ENCODE results near the gene SERPINA9. TPM values are rescaled to one million over a fixed set of nuclear protein-coding genes. Genes with fewer than 3 reads are reported as not detected.

Gene SERPINA9
- under 1 TPM in 1 of 4 donors, not detected in 3; 0.64 TPM for polyA plus RNA-seq
- long read RNA-seq, donor 1: 0 reads
- long read RNA-seq, donor 2: 0 reads
- long read RNA-seq, donor 3: 0 reads
- long read RNA-seq, donor 4: 0 reads
- long read RNA-seq, donor 5: 0 reads
- long read RNA-seq, donor 6: 0 reads
- long read RNA-seq, donor 7: 0 reads
- long read RNA-seq, donor 8: 0 reads
- long read RNA-seq, donor 9: 0 reads
- long read RNA-seq, donor 10: 0 reads

GRCh38 chr14:94476023-94476422 lies at the start of gene SERPINA9:
TSS of gene SERPINA9 (minus strand) at chr14:94476197. CDS start at chr14:94469840, 6,357 bp downstream.
- Histone ChIP-seq H3K27me3 (ENCODE audit: control insufficient read depth in 3 of 3, insufficient read depth in 3 of 3, low read length in 3 of 3) (no peaks in the 10 kb centered on the region), H3K9me3 (ENCODE audit: control insufficient read depth in 2 of 2, insufficient read depth in 1 of 2, low read depth in 1 of 2, low read length in 1 of 2) (peaks cover 0 to 13% of the 10 kb centered on the region in 2 donors), H3K4me1 (ENCODE audit: control insufficient read depth in 3 of 3, insufficient read depth in 2 of 3, low read depth in 1 of 3, low read length in 2 of 3) (no peaks in the 10 kb centered on the region), H3K36me3 (ENCODE audit: control insufficient read depth in 3 of 3, insufficient read depth in 2 of 3, low read depth in 1 of 3, low read length in 3 of 3) (no peaks in the 10 kb centered on the region), H3K4me3 (ENCODE audit: low read depth in 1 of 3, low read length in 3 of 3) (no peak within 1 kb of the TSS), H3K27ac (ENCODE audit: low read depth in 1 of 3, low read length in 2 of 3) (no peak within 1 kb of the TSS)
- DNase-seq: no peak
- FAIRE-seq: no peak
- WGBS, 3 donors: 47 to 65% (median 64%) methylated on average over 2 of the region's 2 CpGs

- WGBS, 3 donors: 55 to 58% (median 57%) methylated on average over 3 of the region's 3 CpGs
- no peak overlapping the region for H3K4me3 ChIP-seq (ENCODE audit: low read depth in 1 of 3, low read length in 3 of 3)
- no peak for FAIRE-seq
- no peaks in the 10 kb centered on the region for H3K36me3 ChIP-seq (ENCODE audit: control insufficient read depth in 3 of 3, insufficient read depth in 2 of 3, low read depth in 1 of 3, low read length in 3 of 3)
- H3K4me1 ChIP-seq (ENCODE audit: control insufficient read depth in 3 of 3, insufficient read depth in 2 of 3, low read depth in 1 of 3, low read length in 2 of 3): no peaks in the 10 kb centered on the region
- H3K27me3 ChIP-seq (ENCODE audit: control insufficient read depth in 3 of 3, insufficient read depth in 3 of 3, low read length in 3 of 3): no peaks in the 10 kb centered on the region
- H3K9me3 ChIP-seq (ENCODE audit: control insufficient read depth in 2 of 2, insufficient read depth in 1 of 2, low read depth in 1 of 2, low read length in 1 of 2): no peaks in the 10 kb centered on the region
- H3K27ac ChIP-seq (ENCODE audit: low read depth in 1 of 3, low read length in 2 of 3): no peak overlapping the region
- no peak for DNase-seq
Measured at GRCh38 chr14:94524093-94524492, 48.1 kb upstream of the SERPINA9 start.

- H3K9me3 ChIP-seq (ENCODE audit: control insufficient read depth in 2 of 2, insufficient read depth in 1 of 2, low read depth in 1 of 2, low read length in 1 of 2): no peaks in the 10 kb centered on the region
- FAIRE-seq (no peak), DNase-seq (no peak)
- WGBS, 3 donors: 83 to 91% (median 86%) methylated on average over 8 of the region's 8 CpGs
- no peaks in the 10 kb centered on the region for H3K4me1 ChIP-seq (ENCODE audit: control insufficient read depth in 3 of 3, insufficient read depth in 2 of 3, low read depth in 1 of 3, low read length in 2 of 3)
- no peak overlapping the region for H3K27ac ChIP-seq (ENCODE audit: low read depth in 1 of 3, low read length in 2 of 3)
- H3K36me3 ChIP-seq (ENCODE audit: control insufficient read depth in 3 of 3, insufficient read depth in 2 of 3, low read depth in 1 of 3, low read length in 3 of 3): no peaks in the 10 kb centered on the region
- no peaks in the 10 kb centered on the region for H3K27me3 ChIP-seq (ENCODE audit: control insufficient read depth in 3 of 3, insufficient read depth in 3 of 3, low read length in 3 of 3)
- H3K4me3 ChIP-seq (ENCODE audit: low read depth in 1 of 3, low read length in 3 of 3): no peak overlapping the region
Measured at GRCh38 chr14:94523265-94523664, 47.3 kb upstream of the SERPINA9 start.

- DNase-seq: no peak
Measured at GRCh38 chr14:94522115-94522724, 46.2 kb upstream of the SERPINA9 start.

GRCh38 chr14:94521375-94522114 lies 45.5 kb upstream of the SERPINA9 start:
- FAIRE-seq: no peak
- H3K27me3 ChIP-seq (ENCODE audit: control insufficient read depth in 3 of 3, insufficient read depth in 3 of 3, low read length in 3 of 3): no peaks in the 10 kb centered on the region
- H3K27ac ChIP-seq (ENCODE audit: low read depth in 1 of 3, low read length in 2 of 3): no peak overlapping the region
- H3K4me1 ChIP-seq (ENCODE audit: control insufficient read depth in 3 of 3, insufficient read depth in 2 of 3, low read depth in 1 of 3, low read length in 2 of 3): no peaks in the 10 kb centered on the region
- H3K4me3 ChIP-seq (ENCODE audit: low read depth in 1 of 3, low read length in 3 of 3): no peak overlapping the region
- H3K36me3 ChIP-seq (ENCODE audit: control insufficient read depth in 3 of 3, insufficient read depth in 2 of 3, low read depth in 1 of 3, low read length in 3 of 3): no peaks in the 10 kb centered on the region
- H3K9me3 ChIP-seq (ENCODE audit: control insufficient read depth in 2 of 2, insufficient read depth in 1 of 2, low read depth in 1 of 2, low read length in 1 of 2): no peaks in the 10 kb centered on the region
- WGBS, 3 donors: 47 to 51% (median 48%) methylated on average over 5 of the region's 5 CpGs
- DNase-seq: no peak

More at GRCh38 chr14:94522115-94522724, 46.2 kb upstream of the SERPINA9 start:
- no peaks in the 10 kb centered on the region for H3K27me3 ChIP-seq (ENCODE audit: control insufficient read depth in 3 of 3, insufficient read depth in 3 of 3, low read length in 3 of 3)
- FAIRE-seq: no peak
- H3K36me3 ChIP-seq (ENCODE audit: control insufficient read depth in 3 of 3, insufficient read depth in 2 of 3, low read depth in 1 of 3, low read length in 3 of 3): no peaks in the 10 kb centered on the region
- H3K27ac ChIP-seq (ENCODE audit: low read depth in 1 of 3, low read length in 2 of 3): no peak overlapping the region
- H3K9me3 ChIP-seq (ENCODE audit: control insufficient read depth in 2 of 2, insufficient read depth in 1 of 2, low read depth in 1 of 2, low read length in 1 of 2): no peaks in the 10 kb centered on the region
- no peaks in the 10 kb centered on the region for H3K4me1 ChIP-seq (ENCODE audit: control insufficient read depth in 3 of 3, insufficient read depth in 2 of 3, low read depth in 1 of 3, low read length in 2 of 3)
- 70 to 84% (median 77%) methylated on average over 7 of the region's 7 CpGs for WGBS, 3 donors
- no peak overlapping the region for H3K4me3 ChIP-seq (ENCODE audit: low read depth in 1 of 3, low read length in 3 of 3)

GRCh38 chr14:94517641-94518257 lies 41.8 kb upstream of the SERPINA9 start:
- no peak overlapping the region for H3K27ac ChIP-seq (ENCODE audit: low read depth in 1 of 3, low read length in 2 of 3)
- no peak for FAIRE-seq
- WGBS, 3 donors: 54 to 65% (median 64%) methylated on average over 7 of the region's 7 CpGs

GRCh38 chr14:94517248-94517640 lies 41.2 kb upstream of the SERPINA9 start:
- 73 to 75% (median 73%) methylated on average over 10 of the region's 10 CpGs for WGBS, 3 donors
- no peaks in the 10 kb centered on the region for H3K36me3 ChIP-seq (ENCODE audit: control insufficient read depth in 3 of 3, insufficient read depth in 2 of 3, low read depth in 1 of 3, low read length in 3 of 3)
- no peaks in the 10 kb centered on the region for H3K9me3 ChIP-seq (ENCODE audit: control insufficient read depth in 2 of 2, insufficient read depth in 1 of 2, low read depth in 1 of 2, low read length in 1 of 2)
- no peak overlapping the region for H3K27ac ChIP-seq (ENCODE audit: low read depth in 1 of 3, low read length in 2 of 3)
- H3K4me1 ChIP-seq (ENCODE audit: control insufficient read depth in 3 of 3, insufficient read depth in 2 of 3, low read depth in 1 of 3, low read length in 2 of 3): no peaks in the 10 kb centered on the region
- no peak for FAIRE-seq
- no peaks in the 10 kb centered on the region for H3K27me3 ChIP-seq (ENCODE audit: control insufficient read depth in 3 of 3, insufficient read depth in 3 of 3, low read length in 3 of 3)
- no peak for DNase-seq
- H3K4me3 ChIP-seq (ENCODE audit: low read depth in 1 of 3, low read length in 3 of 3): no peak overlapping the region

More at GRCh38 chr14:94517641-94518257, 41.8 kb upstream of the SERPINA9 start:
- no peaks in the 10 kb centered on the region for H3K27me3 ChIP-seq (ENCODE audit: control insufficient read depth in 3 of 3, insufficient read depth in 3 of 3, low read length in 3 of 3)
- H3K4me1 ChIP-seq (ENCODE audit: control insufficient read depth in 3 of 3, insufficient read depth in 2 of 3, low read depth in 1 of 3, low read length in 2 of 3): no peaks in the 10 kb centered on the region
- no peak for DNase-seq
- no peaks in the 10 kb centered on the region for H3K9me3 ChIP-seq (ENCODE audit: control insufficient read depth in 2 of 2, insufficient read depth in 1 of 2, low read depth in 1 of 2, low read length in 1 of 2)
- H3K36me3 ChIP-seq (ENCODE audit: control insufficient read depth in 3 of 3, insufficient read depth in 2 of 3, low read depth in 1 of 3, low read length in 3 of 3): no peaks in the 10 kb centered on the region
- no peak overlapping the region for H3K4me3 ChIP-seq (ENCODE audit: low read depth in 1 of 3, low read length in 3 of 3)

- FAIRE-seq: no peak
- no peak for DNase-seq
Measured at GRCh38 chr14:94515856-94516255, 39.9 kb upstream of the SERPINA9 start.

More at GRCh38 chr14:94515856-94516255, 39.9 kb upstream of the SERPINA9 start:
- Histone ChIP-seq H3K9me3 (ENCODE audit: control insufficient read depth in 2 of 2, insufficient read depth in 1 of 2, low read depth in 1 of 2, low read length in 1 of 2) (no peaks in the 10 kb centered on the region), H3K36me3 (ENCODE audit: control insufficient read depth in 3 of 3, insufficient read depth in 2 of 3, low read depth in 1 of 3, low read length in 3 of 3) (no peaks in the 10 kb centered on the region), H3K4me3 (ENCODE audit: low read depth in 1 of 3, low read length in 3 of 3) (no peak overlapping the region), H3K27me3 (ENCODE audit: control insufficient read depth in 3 of 3, insufficient read depth in 3 of 3, low read length in 3 of 3) (no peaks in the 10 kb centered on the region), H3K27ac (ENCODE audit: low read depth in 1 of 3, low read length in 2 of 3) (no peak overlapping the region), H3K4me1 (ENCODE audit: control insufficient read depth in 3 of 3, insufficient read depth in 2 of 3, low read depth in 1 of 3, low read length in 2 of 3) (no peaks in the 10 kb centered on the region)
- WGBS, 3 donors: 83 to 90% (median 89%) methylated on average over 6 of the region's 6 CpGs
